Measurements from ENCODE around the gene PXDN. TPM values are rescaled to one million over a fixed set of nuclear protein-coding genes. Genes with fewer than 3 reads are reported as not detected.

PXDN gene
- total and polyA plus RNA-seq, 2 donors (not counting 3 experiments of a cell fraction or from before 2014, with no cell fraction given) = 231 to 308 TPM

DNA sequence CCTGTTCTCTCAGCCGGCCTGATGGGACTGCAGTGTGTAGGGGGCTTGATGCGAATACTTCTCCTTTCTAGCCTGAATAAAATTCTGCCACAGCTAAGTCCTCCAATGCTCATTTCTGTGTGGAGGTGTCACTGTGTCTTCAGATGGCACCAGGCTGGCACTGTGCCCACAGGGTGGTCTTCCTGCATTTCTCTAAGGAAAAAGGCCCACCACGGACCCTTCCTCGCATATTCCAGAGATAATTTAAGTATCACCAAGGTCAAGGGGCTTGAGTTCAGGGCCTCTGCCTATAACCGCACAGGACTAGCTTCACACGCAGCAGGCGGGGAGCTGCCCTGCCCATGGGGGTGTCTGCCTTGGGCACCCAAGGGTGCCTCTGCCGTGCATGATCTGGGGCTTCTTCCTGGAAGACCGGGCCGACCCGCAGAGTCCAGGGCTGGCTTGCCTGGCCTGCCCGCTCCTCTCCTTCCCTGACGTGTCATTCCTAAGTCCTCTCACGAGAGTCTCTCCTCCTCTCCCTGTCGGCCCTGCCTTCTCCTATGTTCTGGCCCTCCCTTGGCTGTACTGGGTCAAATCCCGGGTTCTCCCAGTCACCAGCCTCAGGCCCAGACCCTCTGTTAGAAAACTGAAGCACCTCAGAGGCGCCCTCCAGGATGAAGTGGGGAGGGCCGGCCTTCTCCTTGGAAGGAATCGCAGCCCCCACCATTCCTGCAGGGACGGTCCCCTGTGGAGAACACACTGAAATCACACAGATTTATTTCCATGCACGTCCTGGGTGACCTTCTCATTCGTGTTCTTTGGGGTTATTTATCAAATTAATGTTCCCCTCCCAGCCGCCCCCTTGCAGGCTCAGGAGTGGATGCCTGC is 48.9 kb upstream of the PXDN start:
- Histone ChIP-seq H3K4me3 (replicated peaks in 1 of 3; ENCODE audit: insufficient read depth in 1 of 3, low read depth in 1 of 3, low read length in 3 of 3) (no peak overlapping the region), H3K36me3 (ENCODE audit: control insufficient read depth in 2 of 2, extremely low read depth in 1 of 2, insufficient read depth in 2 of 2, low read length in 2 of 2) (no peaks in the 10 kb centered on the region), H2AFZ (ENCODE audit: low read depth, low read length) (no peak overlapping the region), H3K4me2 (ENCODE audit: insufficient read depth, low read length) (no peak overlapping the region), H3K9me3 (replicated peaks; ENCODE audit: control insufficient read depth, insufficient read depth, low read length) (no peaks in the 10 kb centered on the region), H4K20me1 (replicated peaks; ENCODE audit: control insufficient read depth, extremely low read depth, insufficient read depth, low read length) (no peaks in the 10 kb centered on the region), H3K4me1 (ENCODE audit: control insufficient read depth, extremely low read depth, insufficient read depth, low read length) (no peaks in the 10 kb centered on the region), H3K9ac (replicated peaks; ENCODE audit: extremely low read depth, insufficient read depth, low read length) (no peak overlapping the region), H3K79me2 (ENCODE audit: control insufficient read depth, insufficient read depth, low read length) (no peaks in the 10 kb centered on the region), H3K9me1 (replicated peaks; ENCODE audit: control insufficient read depth, extremely low read depth, insufficient read depth, low read length) (no peaks in the 10 kb centered on the region), H3K27me3 (ENCODE audit: control insufficient read depth in 2 of 2, insufficient read depth in 2 of 2, low read length in 2 of 2) (peaks cover 0 to 9% of the 10 kb centered on the region in 2 experiments), H3K27ac (ENCODE audit: insufficient read depth, low read depth, low read length) (no peak overlapping the region)
- ChIA-PET POLR2A (no interaction called here), CTCF (interaction anchor here (2.7 kb wide), 1 partner anchor 23 kb away, joined by 6 read pairs; no protein-coding TSS in a partner anchor)
- DNase-seq (ENCODE audit: low read depth, low spot score) (no peak), FAIRE-seq (no peak)
- TF ChIP-seq GATA2 (IDR thresholded peaks at IDR 0.05; ENCODE audit: insufficient read depth, insufficient read length, low read depth, low read length) (no peak), JUN (IDR thresholded peaks at IDR 0.05; ENCODE audit: borderline replicate concordance, insufficient read depth, insufficient read length, low read depth) (no peak), POLR2A (IDR thresholded peaks at IDR 0.05; ENCODE audit: low read depth, low read length) (no peak), POLR2AphosphoS5 (IDR thresholded peaks at IDR 0.05; ENCODE audit: insufficient read depth, low read depth, low read length) (no peak), MYC (IDR thresholded peaks at IDR 0.05; ENCODE audit: low read depth, low read length) (no peak), EZH2 (IDR thresholded peaks at IDR 0.05; ENCODE audit: borderline replicate concordance, low read depth, low read length, severe bottlenecking) (no peak), FOS (IDR thresholded peaks at IDR 0.05; ENCODE audit: borderline replicate concordance, insufficient read depth, low read length) (no peak)
- TF ChIP-seq, protein P1, sequence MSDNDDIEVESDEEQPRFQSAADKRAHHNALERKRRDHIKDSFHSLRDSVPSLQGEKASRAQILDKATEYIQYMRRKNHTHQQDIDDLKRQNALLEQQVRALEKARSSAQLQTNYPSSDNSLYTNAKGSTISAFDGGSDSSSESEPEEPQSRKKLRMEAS (IDR thresholded peaks at IDR 0.05; ENCODE audit: insufficient read depth, insufficient read length) = no peak
- TF ChIP-seq, protein P2, sequence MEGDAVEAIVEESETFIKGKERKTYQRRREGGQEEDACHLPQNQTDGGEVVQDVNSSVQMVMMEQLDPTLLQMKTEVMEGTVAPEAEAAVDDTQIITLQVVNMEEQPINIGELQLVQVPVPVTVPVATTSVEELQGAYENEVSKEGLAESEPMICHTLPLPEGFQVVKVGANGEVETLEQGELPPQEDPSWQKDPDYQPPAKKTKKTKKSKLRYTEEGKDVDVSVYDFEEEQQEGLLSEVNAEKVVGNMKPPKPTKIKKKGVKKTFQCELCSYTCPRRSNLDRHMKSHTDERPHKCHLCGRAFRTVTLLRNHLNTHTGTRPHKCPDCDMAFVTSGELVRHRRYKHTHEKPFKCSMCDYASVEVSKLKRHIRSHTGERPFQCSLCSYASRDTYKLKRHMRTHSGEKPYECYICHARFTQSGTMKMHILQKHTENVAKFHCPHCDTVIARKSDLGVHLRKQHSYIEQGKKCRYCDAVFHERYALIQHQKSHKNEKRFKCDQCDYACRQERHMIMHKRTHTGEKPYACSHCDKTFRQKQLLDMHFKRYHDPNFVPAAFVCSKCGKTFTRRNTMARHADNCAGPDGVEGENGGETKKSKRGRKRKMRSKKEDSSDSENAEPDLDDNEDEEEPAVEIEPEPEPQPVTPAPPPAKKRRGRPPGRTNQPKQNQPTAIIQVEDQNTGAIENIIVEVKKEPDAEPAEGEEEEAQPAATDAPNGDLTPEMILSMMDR (IDR thresholded peaks at IDR 0.05; ENCODE audit: extremely low read depth in 1 of 2, insufficient read depth in 1 of 2, low read depth in 1 of 2, low read length in 2 of 2) = no peak
- dilution Hi-C loops (cut with MboI; ENCODE audit: extremely low pct_ligation_motif_present, low sequenced_read_pairs) = no loop called here
- BruUV-seq (replicated peaks) = no TSS peak
- intact Hi-C loops (cut with micrococcal nuclease) = no loop called here
